OCI-LY7 (cell line): ENCODE results near the gene NFATC2.

Experiments used
- EZH2phosphoT487 ChIP-seq: fragments of 200-600 bp; sonication (generic); IDR thresholded peaks from 2 replicates; pipeline ENCODE4 v1.6.1; 2018; ENCODE audit warnings: low read depth, borderline replicate concordance, mild to moderate bottlenecking, mixed run types, antibody characterized with exemption, low read length, moderate library complexity, mixed read lengths
- TF ChIP-seq, protein P1 (sequence below): fragments of 200-600 bp; sonication (generic); conservative IDR thresholded peaks from 2 replicates; pipeline ENCODE4 v1.5.1; 2014; ENCODE audit warnings: mild to moderate bottlenecking, antibody characterized with exemption, low read length, moderate library complexity, mixed read lengths

DNA sequence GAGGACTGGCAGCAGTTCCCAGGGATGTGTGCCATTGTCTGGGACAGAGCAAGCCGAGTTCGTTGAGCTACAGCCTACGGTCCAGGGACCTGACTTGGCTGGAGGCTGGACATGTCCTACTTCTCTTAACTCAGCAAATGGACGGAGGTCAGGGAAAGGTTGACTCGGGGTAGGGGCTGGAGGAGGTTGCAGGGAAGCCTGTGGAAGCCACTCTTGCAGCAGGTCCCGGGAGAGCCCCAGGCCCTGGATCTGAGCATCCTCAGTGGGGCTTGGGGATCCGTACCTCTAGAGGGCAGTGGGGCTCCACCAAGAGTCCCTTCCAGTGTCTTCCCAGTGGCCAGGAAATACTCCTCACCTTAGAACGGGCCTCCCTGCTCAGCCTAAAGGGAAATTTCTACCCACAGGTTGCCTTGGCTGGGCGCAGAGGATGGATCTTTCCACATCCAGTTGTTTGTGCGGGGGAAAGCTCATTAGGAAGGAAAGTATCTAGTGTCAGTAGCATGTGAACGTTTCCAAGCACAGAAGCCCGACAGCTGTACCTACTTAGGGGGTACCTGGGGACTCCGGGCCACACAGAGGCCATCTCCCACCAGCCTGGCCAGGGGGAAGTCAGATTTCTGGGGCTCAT is 170.2 kb downstream of the NFATC2 start:
- TF ChIP-seq, protein P1, sequence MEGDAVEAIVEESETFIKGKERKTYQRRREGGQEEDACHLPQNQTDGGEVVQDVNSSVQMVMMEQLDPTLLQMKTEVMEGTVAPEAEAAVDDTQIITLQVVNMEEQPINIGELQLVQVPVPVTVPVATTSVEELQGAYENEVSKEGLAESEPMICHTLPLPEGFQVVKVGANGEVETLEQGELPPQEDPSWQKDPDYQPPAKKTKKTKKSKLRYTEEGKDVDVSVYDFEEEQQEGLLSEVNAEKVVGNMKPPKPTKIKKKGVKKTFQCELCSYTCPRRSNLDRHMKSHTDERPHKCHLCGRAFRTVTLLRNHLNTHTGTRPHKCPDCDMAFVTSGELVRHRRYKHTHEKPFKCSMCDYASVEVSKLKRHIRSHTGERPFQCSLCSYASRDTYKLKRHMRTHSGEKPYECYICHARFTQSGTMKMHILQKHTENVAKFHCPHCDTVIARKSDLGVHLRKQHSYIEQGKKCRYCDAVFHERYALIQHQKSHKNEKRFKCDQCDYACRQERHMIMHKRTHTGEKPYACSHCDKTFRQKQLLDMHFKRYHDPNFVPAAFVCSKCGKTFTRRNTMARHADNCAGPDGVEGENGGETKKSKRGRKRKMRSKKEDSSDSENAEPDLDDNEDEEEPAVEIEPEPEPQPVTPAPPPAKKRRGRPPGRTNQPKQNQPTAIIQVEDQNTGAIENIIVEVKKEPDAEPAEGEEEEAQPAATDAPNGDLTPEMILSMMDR = peak; percentile 91
- no peak for TF ChIP-seq EZH2phosphoT487
